A673 (cell line): ENCODE measurements around the gene ZC3H15. TPM values are rescaled to one million over a fixed set of nuclear protein-coding genes. Genes with fewer than 3 reads are reported as not detected.

Experiments
- BruUV-seq: library from RNA; stranded (reverse); fragments of 400-500 nt; replicated peaks from 2 replicates; lab custom pipeline; 2021; lab: Mats Ljungman, UMichigan
- CTCF ChIA-PET: fragments of 300-600 bp; sonication (Branson Sonifier 250); formaldehyde crosslinking; loops from one replicate; lab custom pipeline; 2022; ENCODE audit warnings: antibody characterized with exemption; lab: Charles Lee
- POLR2A ChIA-PET: fragments of 300-600 bp; sonication (Branson Sonifier 250); formaldehyde crosslinking; loops from one replicate; lab custom pipeline; 2022; ENCODE audit warnings: antibody characterized with exemption; ENCODE audit not compliant: low non-redundant PET; lab: Charles Lee
- DNase-seq: peaks from one replicate; pipeline ENCODE4 v3.0.0-alpha.2; 2015; ENCODE audit warnings: low spot score
- H3K27ac ChIP-seq: fragments of 200-600 bp; sonication (generic); 2 replicates; pipeline ENCODE4 v1.5.1; 2016; ENCODE audit warnings: mixed run types, low read depth, mild to moderate bottlenecking, mixed read lengths, antibody characterized with exemption, low read length; ENCODE audit not compliant: poor library complexity, severe bottlenecking
- H3K27me3 ChIP-seq: fragments of 200-600 bp; sonication (generic); replicated peaks from 2 replicates; pipeline ENCODE4 v1.6.1; 2017; ENCODE audit warnings: mixed run types, low read depth, mild to moderate bottlenecking, mixed read lengths, antibody characterized with exemption, low read length; ENCODE audit not compliant: insufficient read depth, poor library complexity
- H3K36me3 ChIP-seq: fragments of 200-600 bp; sonication (generic); 2 replicates; pipeline ENCODE4 v1.6.1; 2016; ENCODE audit warnings: mixed run types, mild to moderate bottlenecking, mixed read lengths, antibody characterized with exemption, low read length; ENCODE audit not compliant: insufficient read depth, poor library complexity, severe bottlenecking
- H3K4me1 ChIP-seq: fragments of 200-600 bp; sonication (generic); 2 replicates; pipeline ENCODE4 v1.6.1; 2017; ENCODE audit warnings: mixed run types, mild to moderate bottlenecking, mixed read lengths, antibody characterized with exemption, low read length; ENCODE audit not compliant: insufficient read depth, poor library complexity, severe bottlenecking
- H3K4me3 ChIP-seq: fragments of 200-600 bp; sonication (generic); 2 replicates; pipeline ENCODE4 v1.5.1; 2016; ENCODE audit warnings: low read depth, mixed run types, mild to moderate bottlenecking, mixed read lengths, low read length; ENCODE audit not compliant: poor library complexity, severe bottlenecking
- H3K9me3 ChIP-seq: fragments of 200-600 bp; sonication (generic); 2 replicates; pipeline ENCODE4 v1.6.1; 2016; ENCODE audit warnings: mixed run types, low read depth, mild to moderate bottlenecking, mixed read lengths, antibody characterized with exemption, low read length; ENCODE audit not compliant: poor library complexity, severe bottlenecking
- EZH2 ChIP-seq: fragments of 200-600 bp; sonication (generic); IDR thresholded peaks from 2 replicates; pipeline ENCODE4 v1.6.1; 2017; ENCODE audit warnings: borderline replicate concordance, low read depth, mild to moderate bottlenecking, mixed read lengths, antibody characterized with exemption, low read length; ENCODE audit not compliant: poor library complexity, severe bottlenecking
- intact Hi-C: fragments of 100-400 bp; cut with micrococcal nuclease; formaldehyde crosslinking; loops from one replicate; pipeline ENCODE4 v1.10.0; 2022; ENCODE audit not compliant: unreplicated experiment
- total RNA-seq: library from RNA; stranded (reverse); gene quantifications from 2 replicates; pipeline ENCODE4 v1.2.3, GENCODE V29; 2021
- TF ChIP-seq, protein P1 (sequence below): fragments of 300-800, 200-600 bp; sonication (generic); conservative IDR thresholded peaks from 2 replicates; pipeline ENCODE4 v1.5.1; 2017; ENCODE audit warnings: low read depth, mild to moderate bottlenecking, antibody characterized with exemption, low read length, moderate library complexity, mixed read lengths

The ZC3H15 gene
- total RNA-seq, 1 experiment from 2014 or later: 95.1 TPM

DNA sequence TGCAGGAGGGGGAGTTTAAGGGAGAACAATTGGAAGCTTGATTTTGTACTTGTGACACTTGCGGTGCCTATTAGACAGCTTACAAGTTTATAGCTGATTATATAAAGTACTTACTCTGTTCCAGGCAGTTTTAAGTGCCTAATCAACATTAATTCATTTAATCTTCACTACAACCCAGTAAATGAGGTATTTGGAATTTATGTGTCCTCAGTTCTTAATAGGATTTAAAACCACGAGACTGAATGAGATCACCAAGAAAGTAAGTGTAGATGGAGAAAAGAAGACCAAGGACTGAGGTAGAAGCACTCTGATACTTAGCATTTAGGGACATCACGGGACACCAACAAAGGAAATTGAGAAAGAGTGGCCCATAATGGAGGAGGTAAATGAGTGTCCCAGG lies 49.8 kb downstream of the ZC3H15 start:
- H3K4me1 ChIP-seq: peaks cover 10% of the 10 kb centered on the region
- peak; percentile 71 for DNase-seq
- ChIA-PET POLR2A (no interaction called here), CTCF (no interaction called here)
- TF ChIP-seq, protein P1, sequence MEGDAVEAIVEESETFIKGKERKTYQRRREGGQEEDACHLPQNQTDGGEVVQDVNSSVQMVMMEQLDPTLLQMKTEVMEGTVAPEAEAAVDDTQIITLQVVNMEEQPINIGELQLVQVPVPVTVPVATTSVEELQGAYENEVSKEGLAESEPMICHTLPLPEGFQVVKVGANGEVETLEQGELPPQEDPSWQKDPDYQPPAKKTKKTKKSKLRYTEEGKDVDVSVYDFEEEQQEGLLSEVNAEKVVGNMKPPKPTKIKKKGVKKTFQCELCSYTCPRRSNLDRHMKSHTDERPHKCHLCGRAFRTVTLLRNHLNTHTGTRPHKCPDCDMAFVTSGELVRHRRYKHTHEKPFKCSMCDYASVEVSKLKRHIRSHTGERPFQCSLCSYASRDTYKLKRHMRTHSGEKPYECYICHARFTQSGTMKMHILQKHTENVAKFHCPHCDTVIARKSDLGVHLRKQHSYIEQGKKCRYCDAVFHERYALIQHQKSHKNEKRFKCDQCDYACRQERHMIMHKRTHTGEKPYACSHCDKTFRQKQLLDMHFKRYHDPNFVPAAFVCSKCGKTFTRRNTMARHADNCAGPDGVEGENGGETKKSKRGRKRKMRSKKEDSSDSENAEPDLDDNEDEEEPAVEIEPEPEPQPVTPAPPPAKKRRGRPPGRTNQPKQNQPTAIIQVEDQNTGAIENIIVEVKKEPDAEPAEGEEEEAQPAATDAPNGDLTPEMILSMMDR: no peak
- TF ChIP-seq EZH2: no peak
- intact Hi-C loops: no loop called here
- no peaks in the 10 kb centered on the region for H3K36me3 ChIP-seq
- peaks cover 7% of the 10 kb centered on the region for H3K27me3 ChIP-seq
- BruUV-seq: no TSS peak
- no peak overlapping the region for H3K4me3 ChIP-seq
- H3K27ac ChIP-seq: no peak overlapping the region
- no peaks in the 10 kb centered on the region for H3K9me3 ChIP-seq

- no TSS peak for BruUV-seq
- ChIA-PET CTCF (no interaction called here), POLR2A (no interaction called here)
- Histone ChIP-seq H3K9me3 (no peaks in the 10 kb centered on the region), H3K4me3 (no peak overlapping the region), H3K4me1 (peaks cover 19% of the 10 kb centered on the region), H3K27ac (no peak overlapping the region), H3K27me3 (peaks cover 7% of the 10 kb centered on the region), H3K36me3 (no peaks in the 10 kb centered on the region)
- intact Hi-C loops: no loop called here
- no peak for DNase-seq
- TF ChIP-seq, protein P1: no peak
- TF ChIP-seq EZH2: no peak
Observed at GRCh38 chr2:186537019-186537418, 51.0 kb downstream of the ZC3H15 start.

DNA sequence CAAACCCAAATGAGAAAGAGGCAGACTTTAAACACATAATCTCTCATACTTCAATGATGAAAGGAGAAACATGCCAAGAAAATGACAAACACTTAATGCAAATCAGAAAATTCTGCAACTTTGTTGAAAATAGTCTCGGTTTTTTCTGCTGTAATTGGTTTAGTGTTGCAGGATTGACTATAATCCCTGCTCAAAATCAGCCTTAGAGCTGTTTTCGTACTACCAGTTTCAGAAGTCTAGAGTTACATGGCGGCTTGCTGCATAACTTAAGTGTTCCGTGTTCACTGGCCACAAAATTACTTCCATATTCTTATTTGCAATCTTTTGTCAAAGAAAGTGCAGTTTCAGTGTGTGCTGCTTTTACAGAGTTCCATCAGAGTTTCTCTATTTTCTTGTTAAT lies 54.9 kb downstream of the ZC3H15 start:
- DNase-seq: peak; percentile 46

More for the DNA sequence above, 54.9 kb downstream of the ZC3H15 start:
- intact Hi-C loops: loop anchor here (5.0 kb wide), 1 partner anchor 51 kb away; the partner anchor contains the start of gene ITGAV
- CTCF ChIA-PET: no interaction called here
- Histone ChIP-seq H3K27ac (peak overlapping the region; percentile 20), H3K9me3 (no peaks in the 10 kb centered on the region), H3K4me1 (peaks cover 38% of the 10 kb centered on the region), H3K36me3 (no peaks in the 10 kb centered on the region), H3K4me3 (no peak overlapping the region), H3K27me3 (no peaks in the 10 kb centered on the region)
- BruUV-seq: no TSS peak
- POLR2A ChIA-PET: no interaction called here
- TF ChIP-seq, protein P1: no peak
- TF ChIP-seq EZH2: no peak
